Mucosa of descending colon (tissue), 3 donors: ENCODE data around the gene UIMC1. TPM values are rescaled to one million over a fixed set of nuclear protein-coding genes. Genes with fewer than 3 reads are reported as not detected.

Experiments used
- ATAC-seq: fragments of 200-7000 bp; cut with Tn5 transposase; one replicate; pipeline ENCODE4 v1.9.1; 2020; ENCODE audit warnings: mild to moderate bottlenecking, moderate library complexity
- DNase-seq, 3 donors: peaks; one replicate each; pipeline ENCODE4 v3.0.0-alpha.2; 2020
- H3K36me3 ChIP-seq: fragments of 200-600 bp; one replicate; pipeline ENCODE4 v1.8.0; 2021; ENCODE audit warnings: low read depth, mild to moderate bottlenecking
- H3K4me1 ChIP-seq: fragments of 200-600 bp; one replicate; pipeline ENCODE4 v1.8.0; 2021; ENCODE audit warnings: low read depth, mild to moderate bottlenecking
- H3K4me3 ChIP-seq: fragments of 200-600 bp; one replicate; pipeline ENCODE4 v1.8.0; 2021; ENCODE audit warnings: mild to moderate bottlenecking
- H3K9me3 ChIP-seq: fragments of 200-600 bp; one replicate; pipeline ENCODE4 v1.8.0; 2021; ENCODE audit warnings: mild to moderate bottlenecking
- CTCF ChIP-seq: fragments of 200-600 bp; IDR thresholded peaks from one replicate; pipeline ENCODE4 v1.8.0; 2022; ENCODE audit warnings: antibody characterized with exemption, mild to moderate bottlenecking
- intact Hi-C, 2 donors: fragments of 100-400 bp; cut with DNase I in 1 of 2; cut with micrococcal nuclease in 1 of 2; formaldehyde crosslinking; loops; one replicate each; pipeline versions ENCODE4 v1.11.0 to v1.11.1; 2022; cut with DNase I, micrococcal nuclease
- total RNA-seq, 3 donors: library from RNA; stranded (reverse); fragmentation: NEBNext Ultra II Directional in 2 of 3; extraction: Animal tissue kit (Norgen Biotek cat#: 25700) in 2 of 3; gene quantifications; one replicate each; pipeline versions ENCODE4 v1.2.1 to v1.2.4, GENCODE V29; 2021 to 2023
- donor health status: DM: no; HTN: no; CAD: no; lungs with moderate emphysema.
- donor health status: DM: no; HTN: no; CAD: no.
- donor health status: DM: no; HTN: yes; CAD: no.

UIMC1 gene
- total RNA-seq, 3 donors from 2014 or later, result 30.7 to 57.8 (median 33.3) TPM

- ATAC-seq, result no peak
- no peak for TF ChIP-seq CTCF
- Histone ChIP-seq H3K4me3 (no peak overlapping the region), H3K9me3 (no peaks in the 10 kb centered on the region), H3K4me1 (no peaks in the 10 kb centered on the region), H3K36me3 (no peaks in the 10 kb centered on the region)
- intact Hi-C loops, result no loop called here
- no peak for DNase-seq
These were observed 68.1 kb downstream of the UIMC1 start for GRCh38 chr5:176938472-176938871.

- intact Hi-C loops, result no loop called here
- H3K36me3 ChIP-seq, result no peaks in the 10 kb centered on the region
- TF ChIP-seq CTCF, result no peak
- no peaks in the 10 kb centered on the region for H3K4me1 ChIP-seq
- H3K4me3 ChIP-seq, result no peak overlapping the region
- H3K9me3 ChIP-seq, result no peaks in the 10 kb centered on the region
- DNase-seq (no peak), ATAC-seq (no peak)
These were observed 71.6 kb downstream of the UIMC1 start for GRCh38 chr5:176935017-176935416.

- Histone ChIP-seq H3K4me3 (no peak overlapping the region), H3K4me1 (no peaks in the 10 kb centered on the region), H3K36me3 (no peaks in the 10 kb centered on the region), H3K9me3 (no peaks in the 10 kb centered on the region)
- intact Hi-C loops, result no loop called here
- TF ChIP-seq CTCF, result no peak
- ATAC-seq, result no peak
- DNase-seq, result no peak
These were observed 72.2 kb downstream of the UIMC1 start for GRCh38 chr5:176934309-176934930.

GRCh38 chr5:176929654-176930053 is 76.9 kb downstream of the UIMC1 start:
- H3K36me3 ChIP-seq, result no peaks in the 10 kb centered on the region
- intact Hi-C loops, result no loop called here
- no peak for ATAC-seq

GRCh38 chr5:176927562-176927961 is 79.0 kb downstream of the UIMC1 start:
- Histone ChIP-seq H3K4me3 (no peak overlapping the region), H3K36me3 (no peaks in the 10 kb centered on the region), H3K9me3 (no peaks in the 10 kb centered on the region), H3K4me1 (no peaks in the 10 kb centered on the region)
- intact Hi-C loops, result no loop called here
- ATAC-seq (no peak), DNase-seq (no peak)
- TF ChIP-seq CTCF, result no peak

More at GRCh38 chr5:176929654-176930053, 76.9 kb downstream of the UIMC1 start:
- no peak overlapping the region for H3K4me3 ChIP-seq
- H3K9me3 ChIP-seq, result no peaks in the 10 kb centered on the region
- DNase-seq, result no peak
- TF ChIP-seq CTCF, result no peak
- no peaks in the 10 kb centered on the region for H3K4me1 ChIP-seq

- no peak for DNase-seq
- no peak for TF ChIP-seq CTCF
- intact Hi-C loops, result no loop called here
- no peaks in the 10 kb centered on the region for H3K9me3 ChIP-seq
- no peaks in the 10 kb centered on the region for H3K36me3 ChIP-seq
- ATAC-seq, result no peak
- no peak overlapping the region for H3K4me3 ChIP-seq
- H3K4me1 ChIP-seq, result no peaks in the 10 kb centered on the region
These were observed 83.8 kb downstream of the UIMC1 start for GRCh38 chr5:176922817-176923216.
